Measurements from ENCODE around the gene ANXA10. TPM values are rescaled to one million over a fixed set of nuclear protein-coding genes. Genes with fewer than 3 reads are reported as not detected.

The ANXA10 gene
- total RNA-seq, 1 experiment from 2014 or later = not detected

GRCh38 chr4:168183717-168184571 lies 91.6 kb downstream of the ANXA10 start (continued):
- TF ChIP-seq ZNF532 (CRISPR knock-in tag; IDR thresholded peaks at IDR 0.05; ENCODE audit: borderline replicate concordance) = no peak
- no peak for TF ChIP-seq HMGA2 (CRISPR knock-in tag; IDR thresholded peaks at IDR 0.05)
- no peak for TF ChIP-seq TEAD4 (CRISPR knock-in tag; IDR thresholded peaks at IDR 0.05)
- TF ChIP-seq AFF4 (CRISPR knock-in tag; IDR thresholded peaks at IDR 0.05; ENCODE audit: borderline replicate concordance) = no peak
- no peak for TF ChIP-seq AR (CRISPR knock-in tag; IDR thresholded peaks at IDR 0.05)
- no peak for TF ChIP-seq ATF1 (CRISPR knock-in tag; IDR thresholded peaks at IDR 0.05)
- TF ChIP-seq SOX15 (CRISPR knock-in tag; IDR thresholded peaks at IDR 0.05) = no peak
- no peak for TF ChIP-seq ZSCAN18 (CRISPR knock-in tag; IDR thresholded peaks at IDR 0.05)
- TF ChIP-seq E2F1 (CRISPR knock-in tag; IDR thresholded peaks at IDR 0.05) = no peak

GRCh38 chr4:168188754-168189153 lies 96.4 kb downstream of the ANXA10 start:
- Mint-ChIP-seq H3K9me3 (peaks cover 9% of the 10 kb centered on the region), H3K27ac (no peak overlapping the region), H3K27me3 (ENCODE audit: low read depth) (no peaks in the 10 kb centered on the region), H3K36me3 (no peaks in the 10 kb centered on the region), H3K4me3 (no peak overlapping the region), H3K4me1 (no peaks in the 10 kb centered on the region)
- ATAC-seq = no peak
- POLR2A ChIA-PET = no interaction called here
- CTCF ChIA-PET = no interaction called here
- DNase-seq (ENCODE audit: low spot score) = no peak
- TF ChIP-seq NR3C1 (CRISPR knock-in tag; conservative IDR thresholded peaks at IDR 0.05; ENCODE audit: low read depth) (no peak), FOXK1 (CRISPR knock-in tag; IDR thresholded peaks at IDR 0.05) (no peak), ZBTB43 (CRISPR knock-in tag; IDR thresholded peaks at IDR 0.05) (no peak), ARID4B (CRISPR knock-in tag; IDR thresholded peaks at IDR 0.05; ENCODE audit: borderline replicate concordance) (no peak)

All from WTC11 (cell line).